HCT116 (cell line): ENCODE data around the gene BSN. TPM values are rescaled to one million over a fixed set of nuclear protein-coding genes. Genes with fewer than 3 reads are reported as not detected.

ENCODE experiments used
- ATAC-seq: fragments of 200-7000 bp; cut with Tn5 transposase; 2 replicates; pipeline ENCODE4 v1.9.1; 2020; ENCODE audit warnings: mild to moderate bottlenecking, moderate library complexity
- BruUV-seq: library from RNA; stranded (reverse); fragments of 400-500 nt; replicated peaks from 2 replicates; lab custom pipeline; 2021; lab: Mats Ljungman, UMichigan
- CTCF ChIA-PET: fragments of 300-600 bp; sonication (Branson Sonifier 250); formaldehyde crosslinking; loops from one replicate; lab custom pipeline; 2021; ENCODE audit warnings: antibody characterized with exemption; lab: Charles Lee
- POLR2A ChIA-PET: fragments of 300-600, 350-600 bp; sonication (Branson Sonifier 250); formaldehyde crosslinking; loops from one replicate; lab custom pipeline; 2021; ENCODE audit warnings: antibody characterized with exemption; lab: Charles Lee
- RAD21 ChIA-PET, 2 experiments: fragments of 300-600 bp; sonication (Branson Sonifier 250); formaldehyde crosslinking; loops; one replicate each; lab custom pipeline; 2023; ENCODE audit warnings: low total read pairs in 2 of 2; ENCODE audit not compliant: uncharacterized antibody in 2 of 2, unreplicated experiment in 2 of 2, low non-redundant PET in 1 of 2; lab: Charles Lee
- DNase-seq: peaks from one replicate; pipeline ENCODE4 v3.0.0-alpha.2; 2010; ENCODE audit warnings: low read depth, low spot score
- H2AFZ ChIP-seq: fragments of 200-600 bp; shearing (Covaris generic), sonication (generic); 2 replicates; pipeline ENCODE4 v1.6.1; 2017; ENCODE audit warnings: low read depth, mixed run types, mixed read lengths, antibody characterized with exemption, low read length; ENCODE audit not compliant: poor library complexity, severe bottlenecking
- H3K27ac ChIP-seq: 2 replicates; pipeline ENCODE4 v1.5.1; 2012; ENCODE audit warnings: low read depth, low read length
- H3K27me3 ChIP-seq: fragments of 200-600 bp; sonication (generic); 2 replicates; pipeline ENCODE4 v1.6.1; 2016; ENCODE audit warnings: mixed run types, low read length, mixed read lengths; ENCODE audit not compliant: insufficient read depth
- H3K36me3 ChIP-seq, 2 experiments: fragments of 200-500 bp in 1 of 2; fragments of 200-600 bp in 1 of 2; sonication (Bioruptor generic) in 1 of 2; sonication (generic) in 1 of 2; 2 replicates each; pipeline versions ENCODE4 v1.5.1 to v1.6.1; 2014 to 2016; ENCODE audit warnings: low read length in 2 of 2, inconsistent platforms in 1 of 2, mixed read lengths in 1 of 2, mixed run types in 1 of 2; ENCODE audit not compliant: insufficient read depth in 2 of 2, control insufficient read depth in 1 of 2
- H3K4me1 ChIP-seq, 2 experiments: fragments of 200-600 bp in 1 of 2; sonication (generic) in 1 of 2; 2 replicates each; pipeline versions ENCODE4 v1.5.1 to v1.6.1; 2012 to 2017; ENCODE audit warnings: low read length in 2 of 2, inconsistent platforms in 1 of 2, mild to moderate bottlenecking in 1 of 2, mixed read lengths in 1 of 2, mixed run types in 1 of 2, moderate library complexity in 1 of 2; ENCODE audit not compliant: insufficient read depth in 2 of 2, control insufficient read depth in 1 of 2
- H3K4me2 ChIP-seq: fragments of 200-600 bp; sonication (generic); 2 replicates; pipeline ENCODE4 v1.6.1; 2017; ENCODE audit warnings: mixed run types, low read length, mixed read lengths
- H3K4me3 ChIP-seq, 2 experiments: fragments of 200-600 bp in 1 of 2; sonication (generic) in 1 of 2; replicated peaks in 1 of 2; 2 replicates each; pipeline ENCODE4 v1.5.1; 2011 to 2016; ENCODE audit warnings: low read length in 2 of 2, control low read depth in 1 of 2, low read depth in 1 of 2, mild to moderate bottlenecking in 1 of 2, mixed read lengths in 1 of 2, mixed run types in 1 of 2
- H3K79me2 ChIP-seq: fragments of 200-600 bp; sonication (generic); 2 replicates; pipeline ENCODE4 v1.6.1; 2017; ENCODE audit warnings: mild to moderate bottlenecking, mixed run types, low read length, moderate library complexity, mixed read lengths; ENCODE audit not compliant: insufficient read depth
- H3K9ac ChIP-seq: fragments of 200-600 bp; sonication (generic); 2 replicates; pipeline ENCODE4 v1.6.1; 2016; ENCODE audit warnings: low read length, mixed read lengths
- H3K9me2 ChIP-seq: fragments of 200-600 bp; sonication (generic), shearing (Covaris generic); 2 replicates; pipeline ENCODE4 v1.6.1; 2017; ENCODE audit warnings: mixed run types, mild to moderate bottlenecking, moderate library complexity; ENCODE audit not compliant: insufficient read depth
- H3K9me3 ChIP-seq, 2 experiments: fragments of 200-500 bp in 1 of 2; fragments of 200-600 bp in 1 of 2; sonication (Bioruptor generic) in 1 of 2; sonication (generic) in 1 of 2; 2 replicates each; pipeline ENCODE4 v1.6.1; 2014 to 2017; ENCODE audit warnings: low read length in 2 of 2, mixed read lengths in 2 of 2, inconsistent platforms in 1 of 2, low read depth in 1 of 2, mild to moderate bottlenecking in 1 of 2, mixed run types in 1 of 2, moderate library complexity in 1 of 2; ENCODE audit not compliant: control insufficient read depth in 1 of 2, insufficient read depth in 1 of 2
- H4K20me1 ChIP-seq: fragments of 200-600 bp; sonication (generic), shearing (Covaris generic); 2 replicates; pipeline ENCODE4 v1.6.1; 2017; ENCODE audit warnings: mixed run types, mild to moderate bottlenecking, moderate library complexity; ENCODE audit not compliant: insufficient read depth
- CBX3 ChIP-seq: IDR thresholded peaks from 2 replicates; pipeline ENCODE4 v1.6.1; 2012; ENCODE audit warnings: low read depth
- CTCF ChIP-seq, 3 experiments: fragments of 200-600 bp in 1 of 3; sonication (generic) in 1 of 3; IDR thresholded peaks in 2 of 3; conservative IDR thresholded peaks in 1 of 3; 2 replicates each; pipeline ENCODE4 v1.5.1; 2012 to 2017; ENCODE audit warnings: low read depth in 2 of 3, low read length in 2 of 3, antibody characterized with exemption in 1 of 3, borderline replicate concordance in 1 of 3, control low read depth in 1 of 3, mild to moderate bottlenecking in 1 of 3, mixed read lengths in 1 of 3, mixed run types in 1 of 3, moderate library complexity in 1 of 3; ENCODE audit not compliant: insufficient read depth in 1 of 3
- ELF1 ChIP-seq: IDR thresholded peaks from 2 replicates; pipeline ENCODE4 v1.6.1; 2012; ENCODE audit warnings: low read depth, borderline replicate concordance
- POLR2A ChIP-seq: IDR thresholded peaks from 2 replicates; pipeline ENCODE4 v1.7.0; 2011; ENCODE audit warnings: borderline replicate concordance; ENCODE audit not compliant: insufficient read depth, insufficient read length; ENCODE audit errors: extremely low read depth
- SIN3A ChIP-seq: IDR thresholded peaks from 2 replicates; pipeline ENCODE4 v1.6.1; 2012; ENCODE audit warnings: low read depth
- ZNF274 ChIP-seq: fragments of 200-500 bp; sonication (Bioruptor generic); IDR thresholded peaks from 2 replicates; pipeline ENCODE4 v1.6.1; 2014; ENCODE audit warnings: mild to moderate bottlenecking, low read depth, low read length, inconsistent platforms
- intact Hi-C: fragments of 100-400 bp; cut with micrococcal nuclease; formaldehyde crosslinking; loops from 2 replicates; pipeline ENCODE4 v1.10.0; 2022
- total RNA-seq: library from RNA; stranded (reverse); gene quantifications from one replicate; pipeline ENCODE4 v1.2.1, GENCODE V29; 2021; ENCODE audit not compliant: unreplicated experiment

BSN gene
- total RNA-seq, 1 experiment from 2014 or later, result 1.5 TPM

- Histone ChIP-seq H3K79me2 (no peaks in the 10 kb centered on the region), H3K27me3 (no peaks in the 10 kb centered on the region), H3K4me1 (peaks cover 0 to 12% of the 10 kb centered on the region in 2 experiments; a peak in 2 of 4 replicates), H3K27ac (no peak overlapping the region), H3K9me3 (no peaks in the 10 kb centered on the region), H4K20me1 (no peaks in the 10 kb centered on the region)
- RAD21 ChIA-PET, result no interaction called here
- no peak for ATAC-seq
- POLR2A ChIA-PET, result no interaction called here
- intact Hi-C loops, result no loop called here
- no peak for DNase-seq
- TF ChIP-seq ZNF274, result no peak
- no peak for TF ChIP-seq POLR2A
- TF ChIP-seq CBX3, result no peak
- no peak for TF ChIP-seq ELF1
- no peak for TF ChIP-seq CTCF (IDR thresholded peaks at IDR 0.05 in 2 of 3, conservative IDR thresholded peaks at IDR 0.05 in 1 of 3; ENCODE audit: borderline replicate concordance in 1 of 3, insufficient read depth in 1 of 3, low read depth in 2 of 3, low read length in 2 of 3)
- no peak for TF ChIP-seq SIN3A
- TF ChIP-seq, all 23 proteins: peak for 0
- Histone ChIP-seq H3K9ac (no peak overlapping the region), H3K36me3 (no peaks in the 10 kb centered on the region; a peak in 2 of 4 replicates), H3K4me2 (no peak overlapping the region), H3K9me2 (no peaks in the 10 kb centered on the region), H2AFZ (no peak overlapping the region), H3K4me3 (no peak overlapping the region)
- BruUV-seq, result no TSS peak
- CTCF ChIA-PET, result no interaction called here
Measured at GRCh38 chr3:49714728-49715550, 160.7 kb downstream of the BSN start.
